Activated CD4-positive, alpha-beta T cell treated with anti-CD3 and anti-CD28 coated beads for 24 hours (primary cell): ENCODE data around the gene C14orf93.
"Not testable (repeated sequence)": the region's sequence is repeated elsewhere in the genome, so short reads cannot be mapped to it uniquely, and the experiment has no call there.

Experiments
- DNase-seq, 2 donors: peaks; one replicate each; pipeline ENCODE4 v3.0.0-alpha.2; 2020; ENCODE audit warnings: low read depth in 2 of 2

C14orf93 gene

DNA sequence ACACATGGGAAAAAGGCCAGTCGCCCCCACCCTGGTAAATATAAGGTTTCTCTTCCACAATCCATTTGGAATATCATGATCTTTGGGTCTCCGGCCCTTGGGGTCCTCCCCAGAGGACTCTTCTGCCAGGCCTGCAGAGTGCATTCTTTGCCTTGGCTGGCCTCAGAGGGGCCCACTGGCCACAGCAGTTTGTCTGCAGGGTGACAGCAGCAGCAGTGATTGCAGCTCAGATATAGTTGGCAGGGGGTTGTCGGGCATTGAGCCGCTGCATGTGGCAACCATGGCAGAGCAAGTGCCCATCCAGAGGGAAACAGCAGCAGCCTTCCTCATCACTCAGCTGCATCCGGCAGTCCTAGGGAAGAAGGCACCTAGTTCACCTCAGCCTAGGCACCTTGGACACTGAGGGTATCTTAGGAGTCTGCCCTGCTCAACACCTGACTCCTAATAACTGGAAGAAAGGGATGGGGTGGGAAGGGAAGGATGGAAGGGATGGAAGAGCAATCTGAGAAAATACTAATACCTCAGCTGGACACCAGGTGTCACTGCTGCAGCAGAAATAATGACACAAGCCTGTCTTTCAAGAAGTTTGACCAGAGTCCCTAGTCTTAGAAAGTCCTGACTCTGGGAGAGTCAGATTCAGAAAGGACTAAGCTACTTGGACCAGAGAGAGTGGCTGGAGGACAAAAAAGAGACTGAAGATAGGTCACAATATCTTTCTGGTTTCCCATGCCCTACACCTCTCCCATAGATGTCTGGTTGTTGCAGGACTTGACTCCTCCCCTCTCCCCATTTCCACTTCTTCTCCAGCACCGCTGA, 36.5 kb downstream of the C14orf93 start:
- DNase-seq = no peak

- DNase-seq = no peak
Measured at GRCh38 chr14:22972313-22972930, 37.5 kb downstream of the C14orf93 start.

DNA sequence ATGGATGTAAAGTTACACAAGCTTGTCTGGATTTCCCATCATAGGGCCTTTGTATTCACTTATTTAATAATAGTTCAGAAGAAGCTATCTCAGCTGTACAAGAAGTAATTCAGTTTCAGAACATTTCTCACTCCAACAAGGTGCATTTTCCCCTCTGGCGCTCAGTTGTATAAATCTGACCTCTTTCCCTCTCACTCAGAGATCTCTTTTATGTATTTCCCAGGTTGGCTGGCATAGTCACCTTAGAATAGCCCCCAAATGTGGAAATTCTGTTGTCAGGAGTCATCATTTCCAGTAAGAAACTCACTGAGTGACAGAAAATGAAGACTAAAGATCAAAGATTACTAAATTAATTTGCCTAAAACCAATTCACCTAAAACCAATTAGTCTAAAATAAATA, 38.8 kb downstream of the C14orf93 start:
- DNase-seq = no peak

- no peak for DNase-seq
Measured at GRCh38 chr14:22966783-22967269, 43.1 kb downstream of the C14orf93 start.

GRCh38 chr14:22965916-22966782, 43.8 kb downstream of the C14orf93 start:
- DNase-seq = not testable (repeated sequence)

GRCh38 chr14:22962061-22962676, 47.8 kb downstream of the C14orf93 start:
- DNase-seq = no peak

DNA sequence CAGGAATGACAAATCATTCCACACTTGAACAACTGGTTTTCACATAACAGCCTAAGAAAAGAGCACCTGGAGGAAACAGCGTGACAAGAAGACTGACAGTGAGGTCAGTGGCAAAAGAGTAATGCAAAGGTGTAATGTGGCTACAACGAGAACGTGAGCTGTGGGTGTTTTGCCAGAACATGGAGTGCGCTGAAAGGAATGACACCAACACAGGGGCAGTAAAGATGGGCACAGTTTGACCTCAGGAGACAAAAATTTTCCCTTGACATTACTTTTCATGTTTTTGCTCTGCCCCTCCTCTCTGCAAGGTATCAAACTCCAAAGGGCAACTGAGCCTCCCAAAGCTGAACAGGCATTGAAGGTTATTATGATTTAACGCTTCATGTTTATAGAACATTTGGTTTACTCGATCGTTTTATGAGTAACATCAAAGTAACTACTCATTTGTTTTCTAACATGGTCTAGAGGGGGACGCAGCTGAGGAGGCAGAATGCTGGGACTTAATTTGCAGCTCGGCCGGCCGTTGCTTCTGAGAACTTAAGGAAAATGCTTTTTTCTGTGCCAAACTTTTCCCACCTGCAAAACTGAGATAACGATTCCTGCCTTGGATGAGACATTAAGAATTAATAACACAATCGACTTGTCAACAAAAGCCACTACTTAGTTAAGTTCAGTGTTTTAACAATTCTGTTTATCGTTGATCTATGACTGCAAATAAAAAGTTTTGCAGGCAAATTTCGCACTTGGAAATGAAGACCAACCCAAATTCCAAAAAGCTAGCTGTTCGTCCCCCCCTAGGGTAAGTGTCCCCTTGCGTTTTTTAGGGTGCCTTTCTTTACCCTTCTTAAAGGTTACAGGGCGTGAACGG, 54.0 kb downstream of the C14orf93 start:
- DNase-seq = no peak

- no peak for DNase-seq
Measured at GRCh38 chr14:22952418-22952817, 57.5 kb downstream of the C14orf93 start.

DNA sequence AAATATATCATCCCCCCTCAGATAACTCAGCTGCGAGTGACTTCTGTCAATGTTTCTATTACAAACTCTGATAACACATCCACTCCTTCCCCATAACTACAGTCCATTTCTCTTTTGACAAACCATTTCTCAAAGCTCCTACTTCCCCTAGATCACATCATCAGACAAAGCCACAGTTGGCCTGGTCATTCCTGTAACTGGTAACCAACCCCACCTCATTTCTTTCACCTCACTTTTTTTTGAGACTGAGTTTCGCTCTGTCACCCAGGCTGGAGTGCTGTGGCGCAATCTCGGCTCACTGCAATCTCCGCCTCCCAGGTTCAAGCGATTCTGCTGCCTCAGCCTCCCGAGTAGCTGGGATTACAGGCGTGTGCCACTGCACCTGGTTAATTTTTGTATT, 58.1 kb downstream of the C14orf93 start:
- not testable (repeated sequence) for DNase-seq

DNA sequence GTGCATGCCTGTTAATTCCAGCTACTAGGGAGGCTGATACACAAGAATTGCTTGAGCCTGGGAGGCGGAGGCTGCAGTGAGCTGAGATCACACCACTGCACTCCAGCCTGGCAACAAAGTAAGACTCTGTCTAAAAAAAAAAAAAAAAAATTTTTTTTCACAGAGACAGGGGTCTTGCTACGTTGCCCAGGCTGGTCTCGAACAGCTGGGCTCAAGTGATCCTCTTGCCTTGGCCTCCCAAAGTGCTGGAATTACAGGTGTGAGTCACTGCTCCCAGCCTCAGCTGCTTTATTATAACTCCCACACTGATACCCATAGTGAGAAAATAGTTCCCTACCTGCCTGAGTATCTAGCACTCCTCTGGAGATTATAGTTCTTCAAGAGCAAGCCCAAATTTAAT, 64.3 kb downstream of the C14orf93 start:
- no peak for DNase-seq

DNA sequence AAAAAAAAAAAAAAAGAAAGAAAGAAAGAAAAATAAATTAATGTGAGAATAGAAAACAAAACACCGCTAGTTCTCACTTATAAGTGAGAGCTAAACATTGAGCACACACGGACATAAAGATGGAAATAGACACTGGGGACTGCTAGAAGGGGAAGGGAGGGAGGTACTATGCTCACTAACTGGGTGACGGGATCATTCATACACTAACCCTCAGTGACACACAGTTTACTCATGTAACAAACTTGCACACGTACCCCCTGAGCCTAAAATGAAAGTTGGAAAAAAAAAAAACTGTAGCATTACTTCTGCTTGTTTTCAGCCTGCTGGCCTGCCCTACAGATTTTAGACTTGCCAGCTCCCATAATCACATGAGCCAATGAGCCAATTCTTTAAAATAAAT, 70.3 kb downstream of the C14orf93 start:
- no peak for DNase-seq
